D721Med (cell line): ENCODE data around the gene BIRC3.
"Not testable (repeated sequence)": the region's sequence is repeated elsewhere in the genome, so short reads cannot be mapped to it uniquely, and the experiment has no call there.

Experiments used
- DNase-seq: peaks from one replicate; pipeline ENCODE4 v3.0.0; 2011; ENCODE audit warnings: low spot score; ENCODE audit not compliant: insufficient read length
- FAIRE-seq: peaks from 2 replicates; lab custom pipeline; 2011; peaks lifted over from hg19 to GRCh38; lab: Jason Lieb, UNC
- CTCF ChIP-seq: IDR thresholded peaks from 2 replicates; pipeline ENCODE4 v1.5.1; 2012; ENCODE audit warnings: mild to moderate bottlenecking, control low read depth; ENCODE audit not compliant: insufficient read depth; ENCODE audit errors: missing control alignments

BIRC3 gene

GRCh38 chr11:102360681-102361080 is 43.4 kb downstream of the BIRC3 start:
- DNase-seq (no peak), FAIRE-seq (no peak)
- TF ChIP-seq CTCF, result no peak

DNA sequence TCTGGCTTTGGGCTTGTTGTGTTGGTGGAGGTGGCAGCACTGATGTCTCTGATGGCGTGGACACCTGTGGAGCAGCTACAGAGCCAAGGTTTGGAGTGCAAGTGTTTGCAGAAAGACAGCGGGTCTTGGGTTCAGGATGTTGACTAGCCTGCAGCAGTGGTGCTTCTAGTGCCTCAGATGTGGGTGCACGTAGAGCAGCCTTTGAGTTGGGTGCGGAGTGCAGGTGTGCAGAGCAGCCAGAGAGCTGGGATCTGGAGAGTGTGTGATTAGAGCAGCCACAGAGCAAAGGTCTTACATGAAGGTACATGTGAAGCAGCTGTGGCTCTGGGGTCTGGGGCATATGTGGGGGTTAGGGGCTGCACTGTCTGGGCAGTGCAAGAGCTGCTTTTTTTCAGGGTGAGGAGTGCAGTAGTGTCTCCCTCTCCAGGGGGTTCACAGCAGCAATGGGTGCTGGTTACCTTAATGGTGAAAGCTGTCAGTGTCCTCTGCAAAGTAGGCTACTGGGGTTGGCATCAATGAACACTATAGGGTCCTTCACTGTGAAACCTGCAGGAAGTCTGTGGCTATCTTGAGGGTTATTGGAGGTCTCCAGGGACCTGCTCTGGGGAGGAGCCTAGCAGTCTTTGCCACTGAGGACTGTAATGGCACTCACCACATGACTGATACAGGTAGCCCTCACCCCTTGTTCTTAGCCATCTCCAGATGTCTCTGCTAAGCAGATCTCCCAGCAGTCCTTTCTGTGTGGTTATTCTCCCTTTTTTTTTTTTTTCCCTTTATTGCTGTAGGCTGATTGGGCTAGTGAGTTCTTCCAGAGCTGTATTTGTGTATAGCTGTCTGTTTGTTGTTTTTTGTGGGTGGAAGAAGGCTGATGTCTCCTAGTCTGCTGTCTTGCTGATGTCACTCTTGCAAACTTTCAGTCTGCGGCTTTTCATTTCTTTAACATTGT is 44.1 kb downstream of the BIRC3 start:
- no peak for DNase-seq
- no peak for FAIRE-seq
- TF ChIP-seq CTCF, result no peak

GRCh38 chr11:102364991-102365390 is 47.7 kb downstream of the BIRC3 start:
- no peak for DNase-seq
- FAIRE-seq, result no peak
- no peak for TF ChIP-seq CTCF

- peak; percentile 20 for TF ChIP-seq CTCF
- FAIRE-seq, result no peak
- DNase-seq, result no peak
These were observed 50.1 kb downstream of the BIRC3 start for GRCh38 chr11:102367364-102367763.

DNA sequence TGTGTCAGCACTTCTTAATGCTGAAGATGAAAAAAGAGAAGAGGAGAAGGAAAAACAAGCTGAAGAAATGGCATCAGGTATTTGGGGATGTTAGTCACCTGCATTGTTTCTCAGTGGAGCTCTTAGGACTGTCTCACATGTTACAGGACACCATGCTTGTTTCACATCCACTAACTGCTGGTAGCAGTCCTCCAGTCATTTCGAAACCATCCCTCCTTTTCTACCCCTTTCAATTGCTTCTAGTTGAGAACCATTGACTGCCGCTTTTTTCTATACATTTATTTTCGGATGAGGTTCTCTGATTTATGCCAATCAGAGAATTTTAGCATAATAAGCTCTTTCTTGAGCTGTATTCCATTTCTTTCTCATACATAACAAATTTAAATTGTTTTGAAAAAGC is 51.2 kb downstream of the BIRC3 start:
- no peak for FAIRE-seq
- TF ChIP-seq CTCF, result no peak

GRCh38 chr11:102374633-102375424 is 57.5 kb downstream of the BIRC3 start:
- not testable (repeated sequence) for FAIRE-seq, DNase-seq

More for the DNA sequence above, 51.2 kb downstream of the BIRC3 start:
- DNase-seq, result no peak

DNA sequence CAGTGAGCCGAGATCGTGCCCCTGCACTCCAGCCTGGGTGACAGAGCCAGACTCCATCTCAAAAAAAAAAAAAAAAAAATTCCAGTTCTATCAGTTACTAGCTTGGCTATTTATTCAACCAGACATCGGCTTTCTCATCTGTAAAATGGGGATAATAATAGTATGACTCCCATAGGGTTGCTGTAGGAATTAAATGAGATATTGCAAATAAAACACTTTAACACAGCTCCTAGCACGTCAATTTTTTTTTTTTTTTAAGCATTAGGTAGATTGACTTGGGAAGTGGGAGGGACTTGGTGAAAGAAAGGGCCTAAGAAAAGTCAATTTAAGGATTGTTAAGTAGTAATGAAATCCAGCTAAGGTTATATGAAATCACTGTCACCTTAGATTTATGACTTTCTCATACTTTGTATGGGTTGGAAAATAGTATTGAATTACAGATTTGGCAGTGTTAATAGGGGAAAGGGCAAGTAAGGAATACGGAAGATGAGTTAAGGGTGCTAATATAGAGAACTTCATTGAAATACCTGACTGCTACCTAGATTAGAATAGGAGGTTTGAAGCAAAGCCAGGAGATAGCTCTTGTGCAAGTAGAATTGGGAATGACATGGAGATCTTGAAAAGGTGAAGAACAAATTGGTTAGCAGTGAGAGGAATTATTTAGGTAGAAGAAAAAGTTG is 58.6 kb downstream of the BIRC3 start:
- DNase-seq, result no peak
- no peak for TF ChIP-seq CTCF
- no peak for FAIRE-seq
